ENCODE data around the gene UNKL.

Gene UNKL

GRCh38 chr16:1349351-1349750 is 65.2 kb downstream of the UNKL start:
- no peak for DNase-seq

- DNase-seq: no peak
Measured at GRCh38 chr16:1348926-1349325, 65.6 kb downstream of the UNKL start.

- no peak for DNase-seq
Measured at GRCh38 chr16:1348441-1348840, 66.1 kb downstream of the UNKL start.

DNA sequence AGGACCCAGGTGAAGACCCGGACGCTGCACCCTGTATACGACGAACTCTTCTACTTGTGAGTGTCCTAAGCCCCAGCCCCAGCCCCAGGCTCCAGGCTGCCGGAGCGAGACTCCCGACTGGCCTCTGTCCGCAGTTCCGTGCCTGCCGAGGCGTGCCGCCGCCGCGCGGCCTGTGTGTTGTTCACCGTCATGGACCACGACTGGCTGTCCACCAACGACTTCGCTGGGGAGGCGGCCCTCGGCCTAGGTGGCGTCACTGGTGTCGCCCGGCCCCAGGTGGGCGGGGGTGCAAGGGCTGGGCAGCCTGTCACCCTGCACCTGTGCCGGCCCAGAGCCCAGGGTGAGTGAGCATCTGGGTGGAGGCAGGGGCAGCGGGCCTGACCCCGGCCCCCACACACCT is 66.5 kb downstream of the UNKL start:
- no peak for DNase-seq

DNA sequence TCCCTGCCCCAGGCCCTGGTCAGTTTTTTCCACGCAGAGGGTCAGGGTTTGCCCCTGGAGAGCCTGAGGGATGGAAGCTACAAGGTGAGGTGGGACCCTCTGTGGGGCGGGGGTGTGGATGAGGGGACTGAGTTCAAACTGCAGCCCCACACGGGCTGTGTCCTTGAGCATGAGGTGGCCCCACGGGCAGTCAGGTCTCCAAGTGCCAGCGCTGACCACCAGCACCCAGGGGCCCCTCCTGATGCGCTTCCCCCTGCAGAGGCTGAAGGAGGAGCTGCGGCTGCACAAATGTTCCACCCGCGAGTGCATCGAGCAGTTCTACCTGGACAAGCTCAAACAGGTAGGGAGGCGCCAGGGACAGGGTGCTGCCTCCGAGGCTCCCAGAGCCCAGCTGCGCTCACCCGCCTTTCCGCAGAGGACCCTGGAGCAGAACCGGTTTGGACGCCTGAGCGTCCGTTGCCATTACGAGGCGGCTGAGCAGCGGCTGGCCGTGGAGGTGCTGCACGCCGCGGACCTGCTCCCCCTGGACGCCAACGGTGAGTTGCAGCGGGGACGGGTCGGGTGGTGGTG is 67.1 kb downstream of the UNKL start:
- no peak for DNase-seq

GRCh38 chr16:1346422-1347285 is 67.8 kb downstream of the UNKL start:
- DNase-seq: no peak

GRCh38 chr16:1345651-1346421 is 68.7 kb downstream of the UNKL start:
- no peak for DNase-seq

- no peak for DNase-seq
Measured at GRCh38 chr16:1345087-1345486, 69.4 kb downstream of the UNKL start.

- DNase-seq: no peak
Measured at GRCh38 chr16:1344499-1344898, 70.0 kb downstream of the UNKL start.

GRCh38 chr16:1343428-1344242 is 70.9 kb downstream of the UNKL start:
- no peak for DNase-seq

DNA sequence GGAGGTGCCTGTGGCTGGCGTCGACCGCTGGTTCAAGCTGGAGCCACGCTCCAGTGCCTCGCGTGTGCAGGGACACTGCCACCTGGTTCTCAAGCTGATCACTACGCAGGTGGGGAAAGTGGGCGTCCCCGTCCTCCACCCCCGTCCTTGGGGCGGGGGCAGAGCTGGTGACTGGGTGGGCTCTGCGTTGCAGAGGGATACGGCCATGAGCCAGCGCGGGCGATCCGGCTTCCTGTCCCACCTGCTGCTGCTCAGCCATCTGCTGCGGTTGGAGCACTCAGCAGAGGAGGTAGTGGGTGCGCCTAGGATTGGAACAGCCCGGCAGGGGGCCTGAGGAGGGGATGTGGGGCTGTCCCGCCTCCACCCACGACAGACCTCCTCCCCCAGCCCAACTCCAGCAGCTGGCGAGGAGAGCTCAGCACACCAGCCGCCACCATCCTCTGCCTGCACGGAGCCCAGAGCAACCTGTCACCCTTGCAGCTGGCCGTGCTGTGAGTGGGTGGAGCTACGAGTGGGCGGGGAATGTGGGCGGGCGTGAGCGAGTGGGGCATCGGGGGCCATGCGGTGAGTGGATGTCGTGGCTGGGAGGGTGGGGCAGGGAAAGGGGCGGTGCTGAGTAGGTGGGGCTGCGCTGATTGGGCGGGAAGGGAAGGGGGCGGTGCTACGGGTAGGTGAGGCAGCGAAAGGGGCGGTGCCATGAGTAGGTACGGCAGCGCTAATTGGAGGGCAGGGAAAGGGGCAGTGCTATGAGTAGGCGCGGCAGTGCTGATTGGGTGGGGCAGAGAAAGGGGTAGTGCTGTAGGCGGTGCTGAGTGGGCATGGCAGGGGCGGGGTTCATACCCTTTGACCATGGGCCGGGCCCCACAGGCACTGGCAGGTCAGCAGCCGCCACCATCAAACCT is 71.7 kb downstream of the UNKL start:
- peak; percentile 100 for DNase-seq

- no peak for DNase-seq
Measured at GRCh38 chr16:1341495-1342420, 72.7 kb downstream of the UNKL start.

DNA sequence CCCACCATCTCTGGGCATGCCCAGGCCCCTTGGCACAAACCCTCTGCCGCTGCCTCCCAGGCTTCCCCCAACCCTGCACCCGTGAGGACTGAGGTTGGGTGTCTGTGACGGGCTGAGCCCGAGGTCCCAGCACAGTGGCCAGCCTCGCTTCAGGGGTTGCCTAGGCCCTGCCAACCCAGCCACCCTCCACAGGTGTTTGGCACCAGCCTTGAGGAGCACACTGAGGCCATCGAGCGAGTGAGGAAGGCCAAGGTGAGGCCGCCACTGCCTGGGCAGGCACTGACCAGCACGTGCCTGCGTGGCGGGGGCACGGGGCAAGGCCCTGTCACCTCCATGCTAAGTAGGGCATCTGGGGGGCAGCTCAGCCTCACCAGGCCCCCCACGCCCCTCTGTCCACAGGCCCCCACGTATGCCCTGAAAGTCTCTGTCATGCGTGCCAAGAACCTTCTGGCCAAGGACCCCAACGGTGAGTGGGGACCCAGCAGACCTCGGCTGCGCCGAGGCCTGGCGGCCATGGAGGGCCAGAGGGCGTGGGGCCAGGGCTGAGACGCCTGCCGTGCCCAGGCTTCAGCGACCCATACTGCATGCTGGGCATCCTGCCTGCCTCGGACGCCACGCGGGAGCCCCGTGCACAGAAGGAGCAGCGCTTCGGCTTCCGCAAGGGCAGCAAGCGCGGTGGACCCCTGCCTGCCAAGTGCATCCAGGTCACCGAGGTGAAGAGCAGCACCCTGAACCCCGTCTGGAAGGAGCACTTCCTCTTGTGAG is 73.6 kb downstream of the UNKL start:
- no peak for DNase-seq

DNA sequence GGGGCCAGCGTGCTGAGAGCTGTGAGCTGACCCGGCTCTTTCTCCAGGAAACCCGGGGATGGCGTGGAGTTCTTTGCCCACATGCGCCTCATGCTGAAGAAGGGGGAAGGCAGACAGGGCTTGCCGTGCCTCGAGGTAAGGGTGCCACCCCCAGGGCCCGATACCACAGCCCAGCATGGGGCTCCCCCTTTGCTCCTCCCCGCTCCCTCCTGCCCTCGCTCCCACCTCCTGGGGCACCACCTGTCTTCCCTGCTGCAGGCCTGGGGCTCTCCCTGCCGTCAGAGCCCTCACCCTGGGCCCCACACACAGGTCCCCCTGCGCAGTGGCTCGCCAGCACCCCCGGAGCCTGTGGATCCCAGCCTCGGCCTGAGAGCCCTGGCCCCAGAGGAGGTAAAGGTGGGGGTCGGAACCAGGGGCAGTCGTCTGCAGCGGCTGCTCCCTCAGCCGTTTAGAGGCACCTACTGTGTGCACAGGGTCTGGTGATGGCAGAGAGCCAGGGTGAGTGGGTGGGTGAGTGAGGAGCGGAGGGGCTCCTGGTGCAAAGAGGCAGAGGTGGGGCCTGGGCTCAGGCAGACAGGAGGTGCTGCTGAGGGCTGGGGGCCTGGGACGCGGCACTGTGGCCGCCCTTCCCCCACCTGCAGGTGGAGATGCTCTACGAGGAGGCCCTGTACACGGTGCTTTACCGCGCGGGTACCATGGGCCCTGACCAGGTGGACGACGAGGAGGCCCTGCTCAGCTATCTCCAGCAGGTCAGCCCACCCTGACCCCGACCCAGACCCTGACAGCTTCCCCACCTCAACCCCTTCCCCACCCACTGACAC is 75.4 kb downstream of the UNKL start:
- DNase-seq: peak; percentile 62

- no peak for DNase-seq
Measured at GRCh38 chr16:1338119-1338730, 76.3 kb downstream of the UNKL start.

- DNase-seq: peak; percentile 36
Measured at GRCh38 chr16:1337486-1337885, 77.0 kb downstream of the UNKL start.

GRCh38 chr16:1336619-1337018 is 77.9 kb downstream of the UNKL start:
- DNase-seq: no peak

DNA sequence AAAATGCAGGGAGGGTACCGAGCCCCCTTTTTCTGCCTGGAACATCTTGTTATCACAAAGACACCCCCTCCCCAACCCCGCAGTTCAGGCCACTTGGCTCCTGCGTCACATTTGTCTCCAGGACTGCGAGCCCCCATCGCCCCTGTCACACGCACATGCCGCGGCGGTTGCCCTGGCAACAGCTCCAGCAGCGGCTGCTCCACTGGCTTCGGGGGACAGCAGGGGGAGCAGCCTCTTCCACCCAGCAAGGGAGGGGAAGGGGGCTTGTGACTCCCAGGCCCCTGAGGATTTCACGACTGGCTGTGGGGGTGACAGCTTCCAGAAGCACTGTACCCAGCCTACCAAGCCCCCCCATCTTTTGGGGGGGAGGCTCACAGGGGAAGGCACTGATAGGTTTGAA is 78.5 kb downstream of the UNKL start:
- DNase-seq: no peak
